GM18858 (cell line): ENCODE measurements around the gene DEFB124.
A peak's percentile ranks its signal among the peaks of the same experiment; 100 is the strongest.
"Not testable (repeated sequence)": the region's sequence is repeated elsewhere in the genome, so short reads cannot be mapped to it uniquely, and the experiment has no call there.

Experiments used
- ATAC-seq: cut with Tn5 transposase; IDR thresholded peaks from one replicate; pipeline ENCODE4 v1.9.1; 2021; ENCODE audit not compliant: unreplicated experiment

DEFB124 gene

DNA sequence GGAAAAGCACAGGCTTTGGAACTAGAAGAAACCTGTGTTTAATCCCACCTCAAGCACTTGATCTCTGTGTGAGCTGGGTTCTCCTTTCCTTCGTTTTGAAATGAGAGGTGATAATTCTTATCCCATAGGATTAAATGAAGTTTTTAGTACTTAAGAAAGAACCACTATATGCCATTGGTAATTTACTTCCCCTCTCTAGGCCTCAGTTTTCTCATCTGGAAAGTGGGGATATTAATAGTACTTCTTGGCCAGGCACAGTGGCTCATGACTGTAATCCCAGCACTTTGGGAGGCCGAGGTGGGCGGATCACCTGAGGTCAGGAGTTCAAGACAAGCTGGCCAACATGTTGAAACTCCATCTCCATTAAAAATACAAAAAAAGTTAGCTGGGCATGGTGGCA is 14.2 kb upstream of the DEFB124 start:
- ATAC-seq: no peak

DNA sequence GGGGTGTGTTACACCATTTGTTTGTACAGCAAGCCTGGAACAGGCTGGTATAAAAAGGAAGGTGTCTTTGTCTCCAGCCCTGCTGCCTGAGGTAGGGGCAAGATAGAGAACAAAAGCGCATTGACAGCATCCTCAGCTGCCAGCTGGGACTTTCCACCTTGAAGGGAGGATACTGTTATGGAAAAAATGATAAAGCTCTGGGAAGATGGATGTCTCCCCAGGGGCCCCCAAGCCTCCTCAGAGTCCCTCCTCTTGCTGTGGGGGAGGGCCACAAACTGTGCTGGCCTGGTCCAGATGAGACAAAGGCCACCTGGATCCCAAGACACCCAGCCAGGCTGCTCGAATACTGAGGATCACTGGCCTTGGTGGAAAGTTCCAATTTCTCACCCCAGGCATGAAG is 13.2 kb upstream of the DEFB124 start:
- ATAC-seq: no peak

- ATAC-seq: no peak
Observed at GRCh38 chr20:31485450-31486339, 10.8 kb upstream of the DEFB124 start.

GRCh38 chr20:31484001-31484400 is 9.1 kb upstream of the DEFB124 start:
- ATAC-seq: no peak

DNA sequence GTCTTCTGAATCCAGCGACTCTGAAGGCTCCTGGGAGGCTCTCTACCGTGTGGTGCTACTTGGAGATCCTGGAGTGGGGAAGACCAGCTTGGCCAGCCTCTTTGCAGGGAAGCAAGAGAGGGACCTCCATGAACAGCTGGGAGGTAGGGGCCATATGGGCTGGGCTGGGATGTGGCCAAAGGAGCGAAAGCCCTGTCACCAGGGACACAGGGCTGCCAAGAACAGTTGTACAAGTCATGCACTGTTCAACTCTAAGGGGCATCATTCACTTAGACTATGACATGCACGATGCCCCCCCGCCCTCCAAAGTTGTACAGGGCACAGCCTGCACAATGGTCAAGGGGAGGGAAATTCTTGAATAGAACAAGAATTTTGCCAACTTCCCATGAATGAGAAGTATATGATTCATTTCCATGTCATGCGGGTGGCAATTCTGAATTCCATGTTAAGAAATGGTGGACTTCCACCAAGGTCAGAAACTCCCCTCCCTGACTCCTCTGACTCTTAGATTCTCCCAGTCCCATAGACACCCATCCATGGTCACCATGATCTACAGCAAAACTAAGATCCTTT is 1.8 kb upstream of the DEFB124 start:
- ATAC-seq: no peak

DNA sequence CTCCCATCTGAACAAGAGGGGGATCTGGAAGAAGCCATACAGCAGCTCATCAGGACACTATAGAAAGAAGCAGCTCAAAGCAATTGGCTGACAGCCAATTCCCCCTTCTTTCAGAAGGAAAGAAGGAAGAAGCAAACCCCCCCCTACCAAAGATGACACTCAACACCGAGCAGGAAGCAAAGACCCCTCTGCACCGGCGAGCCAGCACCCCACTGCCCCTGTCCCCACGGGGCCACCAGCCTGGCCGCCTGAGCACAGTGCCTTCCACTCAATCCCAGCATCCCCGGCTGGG is 1.3 kb upstream of the DEFB124 start:
- ATAC-seq: no peak

GRCh38 chr20:31475472-31476293 is 756 bp upstream of the DEFB124 start:
- no peak for ATAC-seq

GRCh38 chr20:31474097-31474436 is 860 bp downstream of the DEFB124 start:
- ATAC-seq: peak; percentile 82

GRCh38 chr20:31473331-31474096 is 1.4 kb downstream of the DEFB124 start:
- no peak for ATAC-seq

- no peak for ATAC-seq
Observed at GRCh38 chr20:31472395-31473330, 2.3 kb downstream of the DEFB124 start.

DNA sequence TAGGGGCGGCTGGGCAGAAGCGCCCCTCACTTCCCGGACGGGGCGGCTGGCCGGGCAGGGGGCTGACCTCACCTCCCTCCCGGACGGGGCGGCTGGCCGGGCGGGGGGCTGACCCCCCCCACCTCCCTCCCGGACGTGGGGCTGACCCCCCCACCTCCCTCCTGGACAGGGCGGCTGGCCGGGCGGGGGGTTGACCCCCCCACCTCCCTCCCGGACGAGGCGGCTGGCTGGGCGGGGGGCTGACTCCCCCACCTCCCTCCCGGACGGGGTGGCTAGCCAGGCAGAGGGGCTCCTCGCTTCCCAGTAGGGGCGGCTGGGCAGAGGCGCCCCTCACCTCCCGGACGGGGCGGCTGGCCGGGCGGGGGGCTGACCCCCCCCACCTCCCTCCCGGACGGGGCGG is 4.0 kb downstream of the DEFB124 start:
- ATAC-seq: not testable (repeated sequence)

DNA sequence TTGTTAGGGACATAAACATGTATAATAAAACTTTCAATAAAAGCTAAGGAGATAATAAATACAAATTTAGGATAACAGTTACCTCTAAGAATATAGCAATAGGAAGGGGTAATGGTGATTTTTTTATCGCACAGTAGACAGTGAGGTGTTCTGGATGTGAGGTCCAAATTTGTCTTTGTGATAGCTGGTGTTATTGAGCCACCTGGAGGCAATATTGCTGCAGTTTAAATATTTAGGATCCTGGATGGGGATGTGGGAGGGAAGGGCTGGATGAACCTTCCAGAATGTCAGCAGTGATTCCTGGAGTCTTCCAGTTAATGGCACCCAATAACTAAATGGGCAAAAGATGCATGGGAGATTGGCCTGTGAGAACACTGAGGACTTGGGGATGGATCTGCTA is 20.6 kb downstream of the DEFB124 start:
- no peak for ATAC-seq

DNA sequence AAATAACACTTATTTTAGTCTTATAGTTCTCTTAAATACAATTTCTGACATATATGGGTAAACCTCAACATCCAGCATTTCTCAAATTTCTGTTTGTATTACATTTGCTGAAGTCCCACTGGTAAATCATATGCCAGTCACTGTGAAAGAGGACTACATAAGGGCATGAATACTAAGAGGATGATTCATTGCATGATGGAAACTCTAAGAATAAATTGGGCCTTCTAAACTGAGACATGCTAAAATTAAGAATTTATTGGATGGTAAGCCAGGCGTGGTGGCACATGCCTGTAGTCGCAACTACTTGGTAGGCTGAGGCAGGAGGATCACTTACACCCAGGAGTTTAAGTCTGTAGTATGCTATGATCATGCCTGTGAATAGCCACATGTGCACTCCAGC is 22.4 kb downstream of the DEFB124 start:
- ATAC-seq: no peak

DNA sequence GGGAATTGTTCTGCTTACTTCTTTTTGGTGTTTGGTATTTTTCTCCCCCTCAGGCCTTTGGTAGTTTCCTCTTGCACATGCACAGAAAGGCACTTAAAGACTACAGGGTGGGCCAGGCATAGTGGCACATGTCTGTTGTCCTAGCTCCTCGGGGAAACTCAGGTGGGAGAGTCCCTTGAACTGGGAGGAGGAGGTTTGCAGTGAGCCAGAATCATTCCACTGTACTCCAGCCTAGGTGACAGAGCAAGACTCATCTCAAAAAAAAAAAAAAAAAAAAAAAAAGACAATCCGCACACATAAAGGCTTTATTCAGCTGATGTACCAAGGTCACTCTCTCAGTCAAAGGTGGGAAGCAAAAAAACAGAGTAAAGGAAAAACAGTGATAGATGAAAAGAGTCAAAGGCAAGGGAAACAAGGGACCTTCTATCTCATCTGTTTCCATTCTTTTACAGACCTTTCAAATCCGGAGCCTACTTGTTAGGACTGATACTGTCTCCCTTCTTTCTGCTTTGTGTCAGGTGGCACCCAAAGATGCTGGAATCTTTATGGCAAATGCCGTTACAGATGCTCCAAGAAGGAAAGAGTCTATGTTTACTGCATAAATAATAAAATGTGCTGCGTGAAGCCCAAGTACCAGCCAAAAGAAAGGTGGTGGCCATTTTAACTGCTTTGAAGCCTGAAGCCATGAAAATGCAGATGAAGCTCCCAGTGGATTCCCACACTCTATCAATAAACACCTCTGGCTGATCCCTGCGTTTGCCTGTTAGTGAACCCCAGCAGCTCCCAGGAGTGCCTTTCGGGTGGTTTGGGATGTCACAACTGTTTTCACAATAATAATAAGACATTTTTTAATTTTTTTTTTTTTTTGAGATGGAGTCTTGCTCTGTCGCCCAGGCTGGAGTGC is 25.2 kb downstream of the DEFB124 start:
- no peak for ATAC-seq

GRCh38 chr20:31446084-31446819 is 28.7 kb downstream of the DEFB124 start:
- no peak for ATAC-seq

DNA sequence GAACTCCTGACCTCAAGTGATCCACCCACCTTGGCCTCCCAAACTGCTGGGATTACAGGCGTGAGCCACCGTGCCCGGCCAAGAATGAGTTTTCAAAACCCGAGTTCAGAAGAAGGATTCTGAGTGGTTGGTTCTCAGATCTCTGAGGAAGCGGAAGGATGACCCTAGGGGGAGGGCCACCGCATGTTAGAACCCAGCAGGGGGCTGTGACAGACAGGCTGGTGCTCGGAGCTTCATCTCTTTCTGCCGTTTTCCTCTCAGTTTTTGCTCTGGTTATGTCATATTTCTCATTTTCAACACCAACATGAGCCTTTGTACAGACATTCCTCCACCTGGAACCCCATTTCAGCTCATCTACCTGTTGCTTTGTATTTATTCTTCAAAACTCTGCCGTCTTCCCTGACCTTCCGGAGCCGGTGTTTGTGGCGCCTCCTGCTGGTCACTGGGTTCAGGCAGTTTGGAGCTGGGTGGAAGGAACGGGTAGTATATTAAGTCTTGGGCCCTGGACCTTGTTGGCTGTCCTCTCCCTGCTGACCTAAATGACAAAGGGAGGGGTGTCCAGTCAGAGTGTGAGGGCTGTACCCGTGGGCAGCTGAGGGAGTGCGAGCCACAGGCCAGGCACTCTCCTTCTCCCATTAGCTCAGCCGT is 34.8 kb downstream of the DEFB124 start, which contains the start of gene DEFB123:
Gene DEFB123 (plus strand): TSS at position 621 of the 648 bp plus-strand sequence. CDS start 67 bp downstream, outside the sequence.
- no peak for ATAC-seq

GRCh38 chr20:31430568-31431115 is 44.3 kb downstream of the DEFB124 start:
- ATAC-seq: no peak

DNA sequence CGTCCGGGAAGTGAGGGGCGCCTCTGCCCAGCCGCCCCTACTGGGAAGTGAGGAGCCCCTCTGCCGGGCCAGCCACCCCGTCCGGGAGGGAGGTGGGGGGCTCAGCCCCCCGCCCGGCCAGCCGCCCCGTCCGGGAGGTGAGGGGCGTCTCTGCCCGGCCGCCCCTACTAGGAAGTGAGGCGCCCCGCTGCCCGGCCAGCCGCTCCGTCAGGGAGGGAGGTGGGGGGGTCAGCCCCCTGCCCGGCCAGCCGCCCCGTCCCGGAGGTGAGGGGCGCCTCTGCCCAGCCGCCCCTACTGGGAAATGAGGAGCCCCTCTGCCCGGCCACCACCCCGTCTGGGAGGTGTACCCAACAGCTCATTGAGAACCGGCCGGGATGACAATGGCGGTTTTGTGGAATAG is 47.4 kb downstream of the DEFB124 start:
- ATAC-seq: not testable (repeated sequence)
